Stimulated activated naive CD8-positive, alpha-beta T cell treated with anti-CD3 and anti-CD28 coated beads, Interleukin-15, Interleukin-2, amounts not matched to agents 100 ng/mL and 50 ng/mL, for 24 hours (primary cell): ENCODE measurements around the gene NSUN6.

ENCODE experiments used
- H3K27ac Mint-ChIP-seq: one replicate; pipeline ENCODE4 v1.8.0; 2021; ENCODE audit warnings: mild to moderate bottlenecking, mixed read lengths
- H3K27me3 Mint-ChIP-seq: one replicate; pipeline ENCODE4 v1.8.0; 2021; ENCODE audit warnings: mixed read lengths
- H3K36me3 Mint-ChIP-seq: one replicate; pipeline ENCODE4 v1.8.0; 2021; ENCODE audit warnings: low read depth, mixed read lengths
- H3K4me1 Mint-ChIP-seq: one replicate; pipeline ENCODE4 v1.8.0; 2021; ENCODE audit warnings: low read depth, mixed read lengths
- H3K4me3 Mint-ChIP-seq: one replicate; pipeline ENCODE4 v1.8.0; 2021; ENCODE audit warnings: mild to moderate bottlenecking, mixed read lengths
- H3K9me3 Mint-ChIP-seq: one replicate; pipeline ENCODE4 v1.8.0; 2021; ENCODE audit warnings: mixed read lengths

NSUN6 gene

GRCh38 chr10:18567343-18567856 lies 84.0 kb downstream of the NSUN6 start:
- Mint-ChIP-seq H3K36me3 (no peaks in the 10 kb centered on the region), H3K4me3 (no peak overlapping the region), H3K27ac (no peak overlapping the region), H3K4me1 (no peaks in the 10 kb centered on the region), H3K27me3 (no peaks in the 10 kb centered on the region), H3K9me3 (no peaks in the 10 kb centered on the region)

DNA sequence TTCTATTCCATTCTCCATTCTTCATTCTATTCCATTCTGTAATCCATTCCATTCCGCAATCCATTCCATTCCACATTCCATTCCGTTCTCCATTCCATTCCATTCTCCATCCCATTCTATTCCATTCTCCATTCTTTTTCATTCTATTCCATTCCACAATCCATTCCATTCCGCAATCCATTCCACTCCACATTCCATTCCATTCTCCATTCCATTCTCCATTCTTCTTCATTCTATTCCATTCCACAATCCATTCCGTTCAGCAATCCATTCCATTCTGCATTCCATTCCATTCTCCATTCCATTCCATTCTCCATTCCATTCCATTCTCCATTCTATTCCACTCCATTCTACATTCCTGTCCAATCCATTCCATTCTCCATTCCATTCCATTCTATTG lies 85.2 kb downstream of the NSUN6 start:
- Mint-ChIP-seq H3K4me3 (no peak overlapping the region), H3K27ac (no peak overlapping the region), H3K36me3 (no peaks in the 10 kb centered on the region), H3K27me3 (no peaks in the 10 kb centered on the region), H3K9me3 (no peaks in the 10 kb centered on the region), H3K4me1 (no peaks in the 10 kb centered on the region)

DNA sequence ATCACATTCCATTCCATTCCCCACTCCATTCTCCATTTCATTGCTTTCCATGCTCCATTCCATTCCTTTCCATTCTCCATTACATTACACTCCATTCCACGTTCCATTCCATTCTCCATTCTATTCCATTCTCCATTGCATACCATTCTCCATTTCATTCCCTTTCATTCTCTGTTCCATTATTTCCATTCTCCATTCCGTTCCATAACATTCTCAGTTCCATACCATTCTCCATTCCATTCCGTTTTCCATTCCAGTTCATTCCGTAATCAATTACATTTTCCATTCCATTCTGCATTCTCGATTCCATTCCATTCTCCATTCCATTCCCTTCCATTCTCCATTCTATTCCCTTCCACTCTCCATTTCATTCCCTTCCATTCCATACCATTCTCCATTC lies 86.4 kb downstream of the NSUN6 start:
- no peak overlapping the region for H3K4me3 Mint-ChIP-seq
- H3K27me3 Mint-ChIP-seq = no peaks in the 10 kb centered on the region
- no peaks in the 10 kb centered on the region for H3K36me3 Mint-ChIP-seq
- H3K27ac Mint-ChIP-seq = no peak overlapping the region
- no peaks in the 10 kb centered on the region for H3K4me1 Mint-ChIP-seq
- no peaks in the 10 kb centered on the region for H3K9me3 Mint-ChIP-seq

GRCh38 chr10:18563003-18563726 lies 88.2 kb downstream of the NSUN6 start:
- Mint-ChIP-seq H3K4me1 (no peaks in the 10 kb centered on the region), H3K27ac (no peak overlapping the region), H3K9me3 (no peaks in the 10 kb centered on the region), H3K27me3 (no peaks in the 10 kb centered on the region), H3K36me3 (no peaks in the 10 kb centered on the region), H3K4me3 (no peak overlapping the region)

DNA sequence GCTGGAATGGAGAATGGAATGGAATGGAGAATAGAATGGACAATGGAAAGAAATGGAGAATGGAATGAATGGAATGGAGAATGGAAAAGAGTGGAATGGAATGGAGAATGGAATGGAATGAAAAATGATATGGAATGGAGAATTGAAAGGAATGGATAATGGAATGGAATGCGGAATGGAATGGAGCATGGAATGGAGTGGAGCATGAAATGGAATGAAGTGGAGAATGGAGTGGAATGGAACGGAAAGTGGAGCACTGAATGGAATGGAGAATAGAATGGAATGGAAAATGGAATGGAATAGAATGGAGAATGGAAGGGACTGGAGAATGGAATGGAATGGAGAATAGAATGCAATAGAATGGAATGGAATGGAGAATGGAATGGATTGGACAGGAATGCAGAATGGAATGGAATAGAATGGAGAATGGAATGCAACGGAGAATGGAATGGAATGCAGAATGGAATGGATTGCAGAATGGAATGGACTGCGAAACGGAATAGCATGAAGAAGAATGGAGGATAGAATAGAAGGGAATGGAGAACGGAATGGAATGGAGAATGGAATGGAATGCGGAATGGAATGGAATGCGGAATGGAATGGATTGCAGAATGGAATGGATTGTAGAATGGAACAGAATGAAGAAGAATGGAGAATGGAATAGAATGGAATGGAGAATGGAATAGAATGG lies 89.4 kb downstream of the NSUN6 start:
- Mint-ChIP-seq H3K36me3 (no peaks in the 10 kb centered on the region), H3K27me3 (no peaks in the 10 kb centered on the region), H3K4me1 (no peaks in the 10 kb centered on the region), H3K4me3 (no peak overlapping the region), H3K9me3 (no peaks in the 10 kb centered on the region), H3K27ac (no peak overlapping the region)

DNA sequence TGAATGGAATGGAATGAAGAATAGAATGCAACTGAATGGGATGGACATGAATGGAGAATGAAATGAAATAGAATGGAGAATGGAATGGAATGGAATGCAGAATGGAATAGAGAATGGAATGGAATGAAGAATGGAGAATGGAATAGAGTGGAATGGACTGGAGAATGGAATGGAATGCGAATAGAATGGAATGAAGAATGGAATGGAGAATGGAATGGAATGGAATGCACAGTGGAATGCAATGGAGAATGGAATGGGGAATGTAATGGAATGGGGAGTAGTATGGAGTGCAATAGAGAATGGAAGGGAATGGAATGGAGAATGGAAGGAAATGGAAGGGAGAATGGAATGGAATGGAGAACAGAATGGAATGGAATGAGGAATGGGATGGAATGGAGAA lies 93.4 kb downstream of the NSUN6 start:
- Mint-ChIP-seq H3K27ac (no peak overlapping the region), H3K27me3 (no peaks in the 10 kb centered on the region), H3K4me3 (no peak overlapping the region)

GRCh38 chr10:18556522-18557147 lies 94.8 kb downstream of the NSUN6 start:
- Mint-ChIP-seq H3K27me3 (no peaks in the 10 kb centered on the region), H3K4me3 (no peak overlapping the region), H3K9me3 (no peaks in the 10 kb centered on the region), H3K27ac (no peak overlapping the region), H3K4me1 (no peaks in the 10 kb centered on the region), H3K36me3 (peaks cover 1% of the 10 kb centered on the region)

More for the DNA sequence above, 93.4 kb downstream of the NSUN6 start:
- Mint-ChIP-seq H3K36me3 (no peaks in the 10 kb centered on the region), H3K4me1 (no peaks in the 10 kb centered on the region), H3K9me3 (no peaks in the 10 kb centered on the region)

- Mint-ChIP-seq H3K27ac (no peak overlapping the region), H3K36me3 (peaks cover 15% of the 10 kb centered on the region), H3K27me3 (no peaks in the 10 kb centered on the region), H3K9me3 (no peaks in the 10 kb centered on the region), H3K4me1 (no peaks in the 10 kb centered on the region), H3K4me3 (no peak overlapping the region)
These were observed 96.9 kb downstream of the NSUN6 start for GRCh38 chr10:18554479-18554878.

DNA sequence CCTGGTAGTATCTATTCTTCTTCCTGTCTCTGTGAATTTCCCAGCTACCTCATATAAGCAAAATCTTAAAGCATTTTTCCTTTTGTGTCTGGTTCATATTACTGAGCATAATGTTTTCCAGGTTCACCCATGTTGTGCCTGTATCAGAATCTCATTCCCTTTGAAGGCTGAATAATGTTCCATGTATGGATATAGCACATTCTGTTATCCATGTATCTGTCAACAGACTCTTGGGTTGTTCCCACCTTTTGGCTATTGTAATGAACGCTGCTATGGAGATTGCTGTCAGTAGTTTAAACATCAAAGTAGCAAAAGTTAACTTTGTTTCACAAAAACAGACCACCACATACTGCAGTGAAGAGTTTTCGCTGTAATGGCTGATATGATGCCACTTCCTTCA lies 99.9 kb downstream of the NSUN6 start:
- no peaks in the 10 kb centered on the region for H3K9me3 Mint-ChIP-seq
- no peaks in the 10 kb centered on the region for H3K4me1 Mint-ChIP-seq
- no peak overlapping the region for H3K27ac Mint-ChIP-seq
- peaks cover 38% of the 10 kb centered on the region for H3K36me3 Mint-ChIP-seq
- H3K27me3 Mint-ChIP-seq = no peaks in the 10 kb centered on the region
- H3K4me3 Mint-ChIP-seq = no peak overlapping the region

DNA sequence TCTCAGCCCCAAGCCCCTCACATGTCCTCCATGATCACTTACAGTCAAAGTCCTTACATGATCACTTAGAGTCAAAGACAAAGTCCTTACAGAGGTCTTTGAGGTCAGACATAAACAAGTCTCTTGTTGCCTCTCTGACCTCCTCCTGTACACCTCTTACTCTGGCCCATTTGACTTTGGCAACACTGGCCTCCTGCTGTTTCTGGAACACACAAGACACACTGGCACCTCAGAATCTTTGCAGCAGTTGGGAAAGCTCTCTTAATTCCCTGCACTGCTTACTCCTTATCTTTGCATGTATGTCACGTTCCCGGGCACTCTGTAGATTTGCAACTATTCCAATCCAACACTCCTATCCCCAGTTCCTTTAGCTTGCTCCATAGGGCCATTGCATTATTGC lies 102.3 kb downstream of the NSUN6 start:
- Mint-ChIP-seq H3K27me3 (no peaks in the 10 kb centered on the region), H3K36me3 (peaks cover 55% of the 10 kb centered on the region), H3K27ac (no peak overlapping the region), H3K9me3 (no peaks in the 10 kb centered on the region), H3K4me1 (no peaks in the 10 kb centered on the region), H3K4me3 (no peak overlapping the region)

GRCh38 chr10:18545621-18546305 lies 105.6 kb downstream of the NSUN6 start:
- H3K4me3 Mint-ChIP-seq = no peak overlapping the region
- no peaks in the 10 kb centered on the region for H3K9me3 Mint-ChIP-seq
- no peaks in the 10 kb centered on the region for H3K4me1 Mint-ChIP-seq
- H3K36me3 Mint-ChIP-seq = peaks cover 75% of the 10 kb centered on the region
- no peaks in the 10 kb centered on the region for H3K27me3 Mint-ChIP-seq
- no peak overlapping the region for H3K27ac Mint-ChIP-seq

GRCh38 chr10:18542832-18543231 lies 108.6 kb downstream of the NSUN6 start:
- peaks cover 71% of the 10 kb centered on the region for H3K36me3 Mint-ChIP-seq

GRCh38 chr10:18540195-18540594 lies 111.2 kb downstream of the NSUN6 start:
- Mint-ChIP-seq H3K36me3 (peaks cover 58% of the 10 kb centered on the region), H3K27ac (no peak overlapping the region), H3K4me1 (no peaks in the 10 kb centered on the region), H3K9me3 (no peaks in the 10 kb centered on the region), H3K27me3 (no peaks in the 10 kb centered on the region), H3K4me3 (no peak overlapping the region)

More at GRCh38 chr10:18542832-18543231, 108.6 kb downstream of the NSUN6 start:
- H3K4me1 Mint-ChIP-seq = no peaks in the 10 kb centered on the region
- no peak overlapping the region for H3K27ac Mint-ChIP-seq
- no peaks in the 10 kb centered on the region for H3K9me3 Mint-ChIP-seq
- no peak overlapping the region for H3K4me3 Mint-ChIP-seq
- H3K27me3 Mint-ChIP-seq = no peaks in the 10 kb centered on the region

DNA sequence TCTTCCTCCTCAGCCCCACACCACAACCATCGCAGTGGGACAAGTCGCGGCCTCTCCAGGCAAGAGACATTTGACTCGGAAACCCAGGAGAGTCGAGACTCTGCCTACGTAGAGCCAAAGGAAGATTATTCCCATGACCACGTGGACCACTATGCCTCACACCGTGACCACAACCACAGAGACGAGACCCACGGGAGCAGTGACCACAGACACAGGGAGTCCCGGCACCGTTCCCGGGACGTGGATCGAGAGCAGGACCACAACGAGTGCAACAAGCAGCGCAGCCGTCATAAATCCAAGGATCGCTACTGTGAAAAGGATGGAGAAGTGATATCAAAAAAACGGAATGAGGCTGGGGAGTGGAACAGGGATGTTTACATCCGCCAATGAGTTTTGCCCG lies 112.1 kb downstream of the NSUN6 start:
- Mint-ChIP-seq H3K9me3 (no peaks in the 10 kb centered on the region), H3K36me3 (peaks cover 59% of the 10 kb centered on the region), H3K4me1 (no peaks in the 10 kb centered on the region), H3K27me3 (no peaks in the 10 kb centered on the region), H3K27ac (no peak overlapping the region), H3K4me3 (no peak overlapping the region)

- Mint-ChIP-seq H3K4me1 (no peaks in the 10 kb centered on the region), H3K36me3 (peaks cover 47% of the 10 kb centered on the region), H3K27ac (no peak overlapping the region), H3K27me3 (no peaks in the 10 kb centered on the region), H3K9me3 (peaks cover 7% of the 10 kb centered on the region), H3K4me3 (no peak overlapping the region)
These were observed 117.5 kb downstream of the NSUN6 start for GRCh38 chr10:18533896-18534295.
